Activated naive CD8-positive, alpha-beta T cell treated with anti-CD3 and anti-CD28 coated beads, Interleukin-2, amount 10 ng/mL, durations not matched to agents 7 days and 5 days (primary cell): ENCODE results near the gene LXN. TPM values are rescaled to one million over a fixed set of nuclear protein-coding genes. Genes with fewer than 3 reads are reported as not detected.
A peak's percentile ranks its signal among the peaks of the same experiment; 100 is the strongest.

Experiments
- ATAC-seq: fragments of 150-1000 bp; cut with Tn5 transposase; one replicate; pipeline ENCODE4 v1.10.0; 2021; ENCODE audit warnings: low read depth, moderate library complexity
- POLR2A ChIA-PET: fragments of 350-600 bp; sonication (Branson Sonifier 250); formaldehyde crosslinking; loops from one replicate; lab custom pipeline; 2021; ENCODE audit warnings: antibody characterized with exemption; lab: Charles Lee
- DNase-seq: peaks from one replicate; pipeline ENCODE4 v3.0.0; 2021
- H3K27ac Mint-ChIP-seq: one replicate; pipeline ENCODE4 v1.8.0; 2022; ENCODE audit warnings: mild to moderate bottlenecking, mixed read lengths
- H3K27me3 Mint-ChIP-seq: one replicate; pipeline ENCODE4 v1.8.0; 2022; ENCODE audit warnings: mild to moderate bottlenecking, moderate library complexity, mixed read lengths
- H3K36me3 Mint-ChIP-seq: one replicate; pipeline ENCODE4 v1.8.0; 2021; ENCODE audit warnings: mild to moderate bottlenecking, mixed read lengths
- H3K4me1 Mint-ChIP-seq: one replicate; pipeline ENCODE4 v1.8.0; 2021; ENCODE audit warnings: mixed read lengths
- H3K4me3 Mint-ChIP-seq: one replicate; pipeline ENCODE4 v1.8.0; 2022; ENCODE audit warnings: mild to moderate bottlenecking, moderate library complexity, mixed read lengths
- H3K9me3 Mint-ChIP-seq: one replicate; pipeline ENCODE4 v1.8.0; 2021; ENCODE audit warnings: mixed read lengths
- total RNA-seq, 2 experiments: library from RNA; stranded (reverse); gene quantifications; one replicate each; pipeline ENCODE4 v1.2.3, GENCODE V29; 2021

The LXN gene
- total RNA-seq, 2 experiments from 2014 or later: 7.7 to 8.7 TPM

DNA sequence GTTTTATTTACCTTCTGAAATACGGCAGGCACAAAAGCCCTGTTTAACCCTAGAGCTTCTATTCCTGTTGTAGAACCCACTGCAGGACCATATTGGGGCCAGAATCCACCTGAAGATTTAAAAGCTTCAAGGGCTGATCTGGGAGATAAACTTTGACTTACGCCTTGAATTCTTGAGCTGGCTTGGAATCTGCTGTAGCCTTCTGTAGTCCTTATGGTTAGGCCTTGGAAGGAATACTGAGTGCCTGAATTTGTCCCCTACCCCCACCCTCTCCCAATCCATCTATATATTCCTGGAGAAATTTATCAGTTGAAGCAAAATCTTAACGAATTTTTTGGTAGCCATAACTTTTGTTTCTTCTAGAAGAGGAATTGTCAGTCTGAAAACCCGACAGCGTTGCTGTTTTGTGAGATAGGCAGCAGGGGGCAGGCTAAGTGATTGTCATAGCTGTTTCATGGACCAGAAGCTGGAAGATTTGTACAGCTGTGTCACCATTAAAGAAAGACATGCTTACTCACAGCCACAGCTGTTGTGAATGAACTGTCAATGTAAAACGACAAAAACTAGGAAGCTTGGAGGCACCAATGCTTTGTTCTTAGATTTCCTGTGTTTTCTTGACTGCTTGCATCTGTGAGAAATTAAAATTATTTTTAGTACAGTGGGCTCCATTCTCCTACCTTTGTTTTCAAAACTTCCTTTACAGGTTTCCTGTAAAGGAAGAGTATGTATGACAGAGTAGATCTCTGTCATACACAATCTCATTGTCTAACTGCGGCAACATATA lies 12.8 kb downstream of the LXN start:
- H3K4me3 Mint-ChIP-seq: no peak overlapping the region
- H3K27me3 Mint-ChIP-seq: no peaks in the 10 kb centered on the region
- DNase-seq (peak; percentile 36), ATAC-seq (peak; percentile 74)
- H3K36me3 Mint-ChIP-seq: peaks cover 17% of the 10 kb centered on the region
- POLR2A ChIA-PET: interaction anchor here (1.3 kb wide), 1 partner anchor 14 kb away, joined by 4 read pairs; no protein-coding TSS in a partner anchor
- H3K27ac Mint-ChIP-seq: peak overlapping the region; percentile 30
- H3K4me1 Mint-ChIP-seq: peaks cover 9% of the 10 kb centered on the region
- no peaks in the 10 kb centered on the region for H3K9me3 Mint-ChIP-seq

DNA sequence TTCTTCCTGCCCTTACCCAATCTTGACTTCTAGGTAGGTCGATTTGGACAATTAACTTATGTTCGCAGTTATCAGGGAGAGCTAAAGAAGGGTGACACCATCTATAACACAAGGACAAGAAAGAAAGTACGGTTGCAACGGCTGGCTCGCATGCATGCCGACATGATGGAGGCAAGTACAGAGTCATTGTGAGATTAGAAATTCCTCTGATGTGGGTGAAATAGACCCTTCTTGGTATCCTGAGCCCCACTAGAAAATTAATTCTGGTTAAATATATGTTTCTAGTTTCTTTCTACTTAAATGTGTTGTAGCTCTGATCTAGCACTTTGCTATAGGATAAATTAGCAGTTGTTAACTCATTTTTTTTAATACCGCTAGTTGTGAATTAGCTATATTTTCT lies 13.6 kb downstream of the LXN start:
- Mint-ChIP-seq H3K9me3 (no peaks in the 10 kb centered on the region), H3K27me3 (no peaks in the 10 kb centered on the region), H3K4me3 (no peak overlapping the region), H3K4me1 (peaks cover 7% of the 10 kb centered on the region), H3K36me3 (peaks cover 15% of the 10 kb centered on the region), H3K27ac (no peak overlapping the region)
- no peak for DNase-seq
- ATAC-seq: no peak
- POLR2A ChIA-PET: interaction anchor here (1.3 kb wide), 1 partner anchor 14 kb away, joined by 4 read pairs; no protein-coding TSS in a partner anchor

DNA sequence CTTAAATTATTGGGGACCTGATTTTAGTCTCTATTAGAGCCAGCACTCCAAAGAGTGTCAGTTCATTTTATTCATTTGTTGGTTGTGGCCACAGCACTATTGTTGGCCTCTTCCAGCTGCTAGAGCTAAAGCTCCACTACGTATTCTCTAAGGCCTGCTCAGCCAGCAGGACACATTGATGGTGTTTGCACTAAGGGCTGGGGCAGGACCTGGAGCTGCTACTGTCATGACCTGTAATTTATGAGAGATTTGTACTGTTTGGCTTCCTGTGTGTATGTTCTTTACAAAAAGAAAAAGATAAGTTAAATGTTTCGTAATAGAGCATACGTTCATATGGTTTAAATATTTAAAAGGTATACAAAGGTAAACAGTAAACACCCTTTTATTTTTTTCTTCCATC lies 20.0 kb downstream of the LXN start:
- ATAC-seq: no peak
- Mint-ChIP-seq H3K9me3 (no peaks in the 10 kb centered on the region), H3K4me1 (peaks cover 3% of the 10 kb centered on the region), H3K4me3 (no peak overlapping the region), H3K27ac (no peak overlapping the region), H3K27me3 (no peaks in the 10 kb centered on the region), H3K36me3 (peaks cover 29% of the 10 kb centered on the region)
- POLR2A ChIA-PET: interaction anchor here (1.9 kb wide), 1 partner anchor 8 kb away, joined by 4 read pairs; the partner anchor contains the start of gene GFM1
- no peak for DNase-seq

GRCh38 chr3:158651192-158651591 lies 21.3 kb downstream of the LXN start:
- DNase-seq: no peak
- H3K27me3 Mint-ChIP-seq: no peaks in the 10 kb centered on the region
- peaks cover 6% of the 10 kb centered on the region for H3K4me1 Mint-ChIP-seq
- no peaks in the 10 kb centered on the region for H3K9me3 Mint-ChIP-seq
- no peak overlapping the region for H3K4me3 Mint-ChIP-seq
- POLR2A ChIA-PET: no interaction called here
- peaks cover 27% of the 10 kb centered on the region for H3K36me3 Mint-ChIP-seq
- H3K27ac Mint-ChIP-seq: no peak overlapping the region
- ATAC-seq: no peak

GRCh38 chr3:158649791-158650190 lies 22.7 kb downstream of the LXN start:
- Mint-ChIP-seq H3K4me3 (no peak overlapping the region), H3K27me3 (no peaks in the 10 kb centered on the region), H3K9me3 (no peaks in the 10 kb centered on the region), H3K27ac (no peak overlapping the region), H3K36me3 (peaks cover 22% of the 10 kb centered on the region), H3K4me1 (peaks cover 16% of the 10 kb centered on the region)
- ATAC-seq (no peak), DNase-seq (no peak)
- POLR2A ChIA-PET: no interaction called here

- peak within 1 kb of the TSS; percentile 85 for H3K27ac Mint-ChIP-seq
- H3K36me3 Mint-ChIP-seq: peaks cover 12% of the 10 kb centered on the region
- POLR2A ChIA-PET: interaction anchor here (0.7 to 1.6 kb wide), 7 partner anchors 9 to 165 kb away, joined by 3 to 8 read pairs (median 4); partner anchors contain the start of genes LXN, MFSD1 and MLF1
- no peaks in the 10 kb centered on the region for H3K9me3 Mint-ChIP-seq
- ATAC-seq (peak; percentile 97), DNase-seq (peak; percentile 81)
- H3K4me1 Mint-ChIP-seq: peaks cover 18% of the 10 kb centered on the region
- H3K27me3 Mint-ChIP-seq: no peaks in the 10 kb centered on the region
- H3K4me3 Mint-ChIP-seq: peak within 1 kb of the TSS; percentile 93
These were observed 28.0 kb downstream of the LXN start, which contains the start of gene GFM1 for GRCh38 chr3:158644345-158644908. TSS of gene GFM1 (plus strand) at chr3:158644527. CDS start at chr3:158644635, 108 bp downstream.

GRCh38 chr3:158642474-158643210 lies 29.8 kb downstream of the LXN start:
- Mint-ChIP-seq H3K36me3 (peaks cover 2% of the 10 kb centered on the region), H3K27ac (no peak overlapping the region), H3K27me3 (no peaks in the 10 kb centered on the region), H3K4me3 (no peak overlapping the region), H3K9me3 (no peaks in the 10 kb centered on the region), H3K4me1 (peaks cover 15% of the 10 kb centered on the region)
- DNase-seq (no peak), ATAC-seq (no peak)
- POLR2A ChIA-PET: no interaction called here

- peaks cover 15% of the 10 kb centered on the region for H3K4me1 Mint-ChIP-seq
These were observed 30.4 kb downstream of the LXN start for GRCh38 chr3:158642005-158642404.

GRCh38 chr3:158640646-158641045 lies 31.8 kb downstream of the LXN start:
- ATAC-seq (no peak), DNase-seq (no peak)
- Mint-ChIP-seq H3K9me3 (no peaks in the 10 kb centered on the region), H3K27ac (no peak overlapping the region), H3K36me3 (no peaks in the 10 kb centered on the region), H3K4me1 (peaks cover 8% of the 10 kb centered on the region), H3K27me3 (no peaks in the 10 kb centered on the region), H3K4me3 (no peak overlapping the region)
- POLR2A ChIA-PET: no interaction called here

More at GRCh38 chr3:158642005-158642404, 30.4 kb downstream of the LXN start:
- ATAC-seq (no peak), DNase-seq (no peak)
- Mint-ChIP-seq H3K27me3 (no peaks in the 10 kb centered on the region), H3K9me3 (no peaks in the 10 kb centered on the region), H3K4me3 (no peak overlapping the region), H3K27ac (no peak overlapping the region), H3K36me3 (no peaks in the 10 kb centered on the region)
- POLR2A ChIA-PET: no interaction called here

GRCh38 chr3:158631981-158632380 lies 40.5 kb downstream of the LXN start:
- DNase-seq (no peak), ATAC-seq (no peak)
- H3K27me3 Mint-ChIP-seq: no peaks in the 10 kb centered on the region
- no peaks in the 10 kb centered on the region for H3K36me3 Mint-ChIP-seq
- no peak overlapping the region for H3K4me3 Mint-ChIP-seq
- no peak overlapping the region for H3K27ac Mint-ChIP-seq
- POLR2A ChIA-PET: no interaction called here
- no peaks in the 10 kb centered on the region for H3K4me1 Mint-ChIP-seq
- H3K9me3 Mint-ChIP-seq: no peaks in the 10 kb centered on the region

DNA sequence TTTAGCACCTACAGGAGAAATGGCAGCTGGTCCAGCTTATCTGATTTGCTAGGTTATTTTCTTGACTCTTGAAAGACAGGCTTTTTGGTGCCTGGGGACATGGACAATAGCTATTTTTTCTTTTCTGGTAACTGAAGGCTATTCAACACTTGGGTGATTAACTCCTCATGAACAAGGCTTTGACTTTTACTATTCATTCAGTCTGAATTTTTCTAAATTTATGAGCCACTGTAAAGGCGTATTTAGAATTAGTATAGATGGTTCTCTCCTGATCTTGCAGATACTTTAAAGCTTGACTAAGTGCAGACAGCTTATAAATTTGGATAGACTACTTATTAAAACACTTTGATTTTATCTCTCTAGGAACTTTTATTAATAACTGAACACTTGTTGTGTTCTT lies 46.6 kb downstream of the LXN start:
- no peak overlapping the region for H3K4me3 Mint-ChIP-seq
- POLR2A ChIA-PET: no interaction called here
- no peak overlapping the region for H3K27ac Mint-ChIP-seq
- DNase-seq (no peak), ATAC-seq (no peak)
- H3K4me1 Mint-ChIP-seq: no peaks in the 10 kb centered on the region
- no peaks in the 10 kb centered on the region for H3K27me3 Mint-ChIP-seq
- peaks cover 2% of the 10 kb centered on the region for H3K9me3 Mint-ChIP-seq
- no peaks in the 10 kb centered on the region for H3K36me3 Mint-ChIP-seq

DNA sequence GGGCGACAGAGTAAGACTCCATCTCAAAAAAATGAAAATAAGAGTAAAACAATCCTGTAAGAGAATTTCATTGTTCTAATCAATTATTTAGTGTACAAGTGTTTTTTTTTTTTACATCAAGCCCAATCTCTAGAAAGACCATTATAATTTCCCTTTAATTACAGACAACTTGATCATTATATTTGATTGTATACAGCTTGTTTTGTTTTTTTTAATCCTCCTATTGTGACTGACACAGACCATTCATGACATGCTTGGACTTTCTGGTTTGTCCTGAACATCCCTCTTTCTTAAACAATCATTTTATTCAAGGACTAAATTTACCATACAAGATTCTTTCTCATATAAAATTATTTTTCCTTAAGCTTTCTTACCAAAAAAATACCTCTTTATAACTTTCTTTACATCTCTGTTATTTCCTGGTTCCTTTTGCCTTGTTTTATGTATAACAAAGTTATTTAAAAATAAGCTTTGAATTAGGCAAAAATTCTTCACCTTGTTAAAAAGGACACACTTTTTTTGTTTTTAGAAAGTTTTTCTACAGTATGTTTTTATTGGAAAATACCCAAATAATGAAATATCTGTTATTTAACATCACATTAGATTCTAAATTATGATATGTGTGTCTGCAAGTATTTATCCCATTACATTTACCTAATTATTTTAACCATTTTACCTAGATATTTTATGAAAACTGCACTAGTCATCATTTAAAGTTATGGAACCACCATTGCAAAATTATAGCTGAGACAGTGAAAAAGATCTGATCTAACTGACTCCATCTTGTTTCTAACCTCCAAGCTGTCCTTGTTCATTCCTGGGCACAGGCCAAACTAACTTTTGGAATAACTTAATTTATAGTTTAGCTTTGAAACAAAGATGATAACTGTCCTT lies 54.2 kb downstream of the LXN start:
- H3K9me3 Mint-ChIP-seq: peaks cover 2% of the 10 kb centered on the region
- no peaks in the 10 kb centered on the region for H3K4me1 Mint-ChIP-seq
- H3K27me3 Mint-ChIP-seq: peaks cover 5% of the 10 kb centered on the region
- no peak overlapping the region for H3K4me3 Mint-ChIP-seq
- no peak overlapping the region for H3K27ac Mint-ChIP-seq
- no peak for DNase-seq
- ATAC-seq: no peak
- POLR2A ChIA-PET: no interaction called here
- no peaks in the 10 kb centered on the region for H3K36me3 Mint-ChIP-seq
